Ovary (tissue), 9 donors: Measurements from ENCODE around the gene DDX20. TPM values are rescaled to one million over a fixed set of nuclear protein-coding genes. Genes with fewer than 3 reads are reported as not detected.
"Not testable (repeated sequence)": the region's sequence is repeated elsewhere in the genome, so short reads cannot be mapped to it uniquely, and the experiment has no call there.

ENCODE experiments used
- DNase-seq, 5 donors: peaks; one replicate each; pipeline ENCODE4 v3.0.0-alpha.2; 2019 to 2020
- H3K27ac ChIP-seq, 2 donors: fragments of 200-600 bp; one replicate each; pipeline versions ENCODE4 v1.5.1 to v1.8.0; 2019 to 2022
- H3K27me3 ChIP-seq: fragments of 200-600 bp; one replicate; pipeline ENCODE4 v1.8.0; 2022
- H3K36me3 ChIP-seq: fragments of 200-600 bp; sonication (generic); one replicate; pipeline ENCODE4 v1.5.1; 2019
- H3K4me1 ChIP-seq: one replicate; pipeline ENCODE4 v1.8.1; 2013; ENCODE audit warnings: mild to moderate bottlenecking, moderate library complexity; ENCODE audit not compliant: insufficient read depth
- H3K4me3 ChIP-seq: fragments of 200-600 bp; sonication (generic); one replicate; pipeline ENCODE4 v1.5.1; 2017
- H3K9me3 ChIP-seq, 2 donors: fragments of 200-600 bp in 1 of 2; sonication (generic) in 1 of 2; one replicate each; pipeline versions ENCODE4 v1.5.1 to v1.8.1; 2013 to 2019; ENCODE audit warnings: mild to moderate bottlenecking in 1 of 2, moderate library complexity in 1 of 2
- CTCF ChIP-seq, 3 donors: fragments of 450-650 bp in 2 of 3; fragments of 200-600 bp in 1 of 3; IDR thresholded peaks; one replicate each; pipeline versions ENCODE4 v1.5.1 to v1.8.0; 2016 to 2022; ENCODE audit warnings: antibody characterized with exemption in 3 of 3, mild to moderate bottlenecking in 1 of 3
- EP300 ChIP-seq: sonication (generic); formaldehyde crosslinking; IDR thresholded peaks from one replicate; pipeline ENCODE4 v1.6.1; 2017; ENCODE audit warnings: antibody characterized with exemption
- POLR2A ChIP-seq: fragments of 450-650 bp; IDR thresholded peaks from one replicate; pipeline ENCODE4 v1.6.1; 2017; ENCODE audit warnings: antibody characterized with exemption, mild to moderate bottlenecking, moderate library complexity
- WGBS, 3 donors: extraction: QIAGEN DNeasy Blood & Tissue Kit in 1 of 3; methylation state at CpG; one replicate each; pipeline versions ENCODE4 v1.1.5 to v1.1.7; 2013 to 2017; 5-methylcytosine and 5-hydroxymethylcytosine counted together
- intact Hi-C, 4 donors: fragments of 100-400 bp; cut with DNase I; formaldehyde crosslinking; loops; one replicate each; pipeline versions ENCODE4 v1.11.0 to v1.15.1; 2022 to 2023
- polyA plus RNA-seq, 2 donors: library from polyadenylated mRNA; stranded (reverse); fragments of 200-250 nt in 1 of 2; fragments of 350-450 nt in 1 of 2; fragmentation: Illumina TruSeq in 1 of 2; extraction: RNeasy Lipid Tissue Mini Kit (QIAGEN cat#74804) in 1 of 2; gene quantifications; one replicate each; pipeline ENCODE4 v1.2.3, GENCODE V29; 2013 to 2014
- total RNA-seq, 7 donors: library from RNA; depleted of rRNA in 2 of 7; stranded (reverse); fragments of >200 nt in 2 of 7; fragmentation: NEBNext Ultra II Directional in 3 of 7; extraction: Animal tissue kit (Norgen Biotek cat#: 25700) in 3 of 7; gene quantifications; one replicate each; pipeline versions ENCODE4 v1.1.0 to v1.2.4, GENCODE V29; 2016 to 2023
- donor health status: DM: no; HTN: no; CAD: no; lungs with moderate emphysema.
- donor health status: DM: no; HTN: no; CAD: no.
- donor health status: Bipolar disorder and iron deficiency.
- donor health status: DM: yes; HTN: yes; CAD: no.
- donor health status: DM: no; HTN: no; CAD: no.
- donor health status: DM: yes; HTN: yes; CAD: no.

The DDX20 gene
- total and polyA plus RNA-seq, 9 donors = 7.3 to 26.9 (median 11.8) TPM

DNA sequence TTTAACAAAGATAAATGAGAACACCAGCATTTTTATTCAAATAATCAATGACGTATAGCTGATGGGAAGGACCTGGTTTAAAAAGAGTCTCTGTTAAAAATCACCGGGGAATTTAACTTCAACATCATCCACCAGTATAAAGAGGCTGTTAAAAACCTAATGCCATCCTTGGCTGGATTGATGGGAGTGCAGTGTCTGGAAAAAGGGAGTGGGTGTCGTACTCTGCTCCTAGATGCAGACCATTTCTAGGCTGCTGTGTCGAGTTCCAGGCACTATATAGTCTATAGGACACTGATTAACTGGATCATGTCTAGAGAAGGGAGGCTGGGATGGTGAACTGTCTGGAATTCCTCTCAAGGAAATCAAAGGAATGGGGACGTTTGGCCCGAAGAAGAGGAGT lies 36.1 kb downstream of the DDX20 start:
- H3K4me3 ChIP-seq = no peak overlapping the region
- no peaks in the 10 kb centered on the region for H3K4me1 ChIP-seq
- 58 to 68% (median 62%) methylated on average over 6 of the region's 6 CpGs for WGBS, 3 donors
- no peaks in the 10 kb centered on the region for H3K36me3 ChIP-seq
- H3K27ac ChIP-seq = no peak overlapping the region
- DNase-seq = no peak
- TF ChIP-seq EP300 (no peak), POLR2A (no peak), CTCF (IDR thresholded peaks at IDR 0.05) (no peak)
- no peaks in the 10 kb centered on the region for H3K27me3 ChIP-seq
- no peaks in the 10 kb centered on the region for H3K9me3 ChIP-seq
- intact Hi-C loops = no loop called here

DNA sequence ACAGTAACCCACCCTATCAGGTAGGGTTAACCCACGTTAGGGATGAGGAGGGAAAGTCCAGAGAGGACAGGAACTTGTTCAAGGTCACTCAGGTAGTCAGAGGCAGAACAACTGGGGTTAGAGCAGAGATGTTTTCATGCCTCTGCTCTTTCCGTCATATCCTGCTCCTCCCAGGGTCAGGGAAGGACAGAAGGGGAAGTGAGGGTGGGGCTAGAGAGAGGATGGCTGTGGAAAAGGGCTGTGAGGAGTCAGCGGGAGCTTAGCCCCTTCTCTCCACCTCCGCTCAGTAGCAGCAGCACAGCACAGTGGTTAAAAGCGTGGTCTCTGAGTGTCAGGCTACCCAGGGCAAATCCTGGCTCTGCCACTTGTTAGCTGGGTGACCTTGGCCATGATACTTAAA lies 36.5 kb downstream of the DDX20 start:
- TF ChIP-seq CTCF (IDR thresholded peaks at IDR 0.05) (no peak), EP300 (no peak), POLR2A (no peak)
- DNase-seq = no peak

GRCh38 chr1:111793923-111794322 lies 38.2 kb downstream of the DDX20 start:
- no peaks in the 10 kb centered on the region for H3K9me3 ChIP-seq
- H3K36me3 ChIP-seq = no peaks in the 10 kb centered on the region
- H3K4me1 ChIP-seq = no peaks in the 10 kb centered on the region
- WGBS, 3 donors = 36 to 52% (median 52%) methylated on average over 2 of the region's 2 CpGs
- no peak overlapping the region for H3K27ac ChIP-seq
- TF ChIP-seq EP300 (no peak), CTCF (IDR thresholded peaks at IDR 0.05) (no peak), POLR2A (no peak)
- no peak overlapping the region for H3K4me3 ChIP-seq
- intact Hi-C loops = no loop called here
- no peaks in the 10 kb centered on the region for H3K27me3 ChIP-seq
- no peak for DNase-seq

More for the DNA sequence above, 36.5 kb downstream of the DDX20 start:
- Histone ChIP-seq H3K4me3 (no peak overlapping the region), H3K27ac (no peak overlapping the region), H3K9me3 (no peaks in the 10 kb centered on the region), H3K4me1 (no peaks in the 10 kb centered on the region), H3K27me3 (no peaks in the 10 kb centered on the region), H3K36me3 (no peaks in the 10 kb centered on the region)
- intact Hi-C loops = no loop called here
- 35 to 44% (median 37%) methylated on average over 5 of the region's 5 CpGs for WGBS, 3 donors

DNA sequence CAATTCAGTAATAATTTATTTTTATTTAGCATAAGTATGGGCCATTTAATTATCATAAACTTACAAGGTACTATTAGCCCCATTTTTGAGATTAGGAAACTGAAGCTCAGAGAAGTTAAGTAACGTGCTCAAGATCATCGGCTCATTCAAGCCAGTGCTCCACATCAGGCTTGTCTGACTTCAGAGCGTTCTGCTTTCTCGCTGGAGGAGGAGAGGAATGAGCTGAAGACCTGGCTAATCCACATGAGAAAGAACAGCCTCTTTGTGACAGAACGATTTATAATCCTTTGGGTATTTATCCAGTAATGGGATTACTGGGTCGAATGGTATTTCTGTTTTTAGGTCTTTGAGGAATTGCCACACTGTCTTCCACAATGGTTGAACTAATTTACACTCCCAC lies 39.7 kb downstream of the DDX20 start:
- no peaks in the 10 kb centered on the region for H3K36me3 ChIP-seq
- H3K4me1 ChIP-seq = no peaks in the 10 kb centered on the region
- H3K4me3 ChIP-seq = no peak overlapping the region
- H3K27me3 ChIP-seq = no peaks in the 10 kb centered on the region
- no peak for TF ChIP-seq CTCF (IDR thresholded peaks at IDR 0.05)
- no peak for TF ChIP-seq EP300
- TF ChIP-seq POLR2A = no peak
- H3K9me3 ChIP-seq = no peaks in the 10 kb centered on the region
- intact Hi-C loops = no loop called here
- no peak for DNase-seq
- no peak overlapping the region for H3K27ac ChIP-seq
- WGBS, 3 donors = 73 to 77% (median 74%) methylated on average over 6 of the region's 6 CpGs

DNA sequence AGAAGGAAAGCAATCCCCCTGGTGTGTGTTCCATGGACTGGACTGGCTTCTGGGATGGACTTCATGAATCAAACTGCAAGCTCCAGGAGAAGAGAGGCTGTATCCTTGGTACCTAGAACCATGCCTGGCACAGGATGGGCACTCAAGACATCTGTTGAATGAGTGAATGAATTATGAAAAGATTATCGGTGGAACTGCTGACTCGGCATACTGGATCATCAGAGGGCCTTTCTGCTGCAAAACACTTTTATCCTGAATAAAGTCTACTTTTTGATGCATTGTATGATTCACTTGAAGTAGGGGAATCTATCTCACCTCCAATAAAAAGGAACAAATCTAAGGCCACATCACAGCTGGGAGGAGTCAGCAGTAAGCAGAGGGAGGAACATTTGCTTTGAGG lies 42.9 kb downstream of the DDX20 start:
- 81 to 92% (median 91%) methylated on average over 2 of the region's 2 CpGs for WGBS, 3 donors
- TF ChIP-seq EP300 (no peak), POLR2A (no peak), CTCF (IDR thresholded peaks at IDR 0.05) (no peak)
- H3K27me3 ChIP-seq = no peaks in the 10 kb centered on the region
- intact Hi-C loops = no loop called here
- H3K4me1 ChIP-seq = no peaks in the 10 kb centered on the region
- no peaks in the 10 kb centered on the region for H3K36me3 ChIP-seq
- no peak for DNase-seq
- no peak overlapping the region for H3K4me3 ChIP-seq
- H3K9me3 ChIP-seq = no peaks in the 10 kb centered on the region
- no peak overlapping the region for H3K27ac ChIP-seq

GRCh38 chr1:111799722-111800121 lies 44.0 kb downstream of the DDX20 start:
- DNase-seq, H3K9me3 ChIP-seq, H3K4me1 ChIP-seq, H3K27me3 ChIP-seq, H3K36me3 ChIP-seq, H3K27ac ChIP-seq, H3K4me3 ChIP-seq, intact Hi-C loops: not testable (repeated sequence)
- WGBS, 3 donors = 86 to 90% (median 87%) methylated on average over 13 to 14 of the region's 14 CpGs
